GM10266 (cell line): ENCODE data around the gene GRM7.

Source experiments
- DNase-seq: peaks from one replicate; pipeline ENCODE4 v3.0.0; 2012; ENCODE audit errors: extremely low spot score
- TF ChIP-seq, protein P1 (sequence below): IDR thresholded peaks from 2 replicates; pipeline ENCODE4 v1.5.1; 2012; ENCODE audit warnings: mild to moderate bottlenecking, low read depth; ENCODE audit not compliant: control insufficient read depth, insufficient read depth; ENCODE audit errors: missing control alignments

Gene GRM7

DNA sequence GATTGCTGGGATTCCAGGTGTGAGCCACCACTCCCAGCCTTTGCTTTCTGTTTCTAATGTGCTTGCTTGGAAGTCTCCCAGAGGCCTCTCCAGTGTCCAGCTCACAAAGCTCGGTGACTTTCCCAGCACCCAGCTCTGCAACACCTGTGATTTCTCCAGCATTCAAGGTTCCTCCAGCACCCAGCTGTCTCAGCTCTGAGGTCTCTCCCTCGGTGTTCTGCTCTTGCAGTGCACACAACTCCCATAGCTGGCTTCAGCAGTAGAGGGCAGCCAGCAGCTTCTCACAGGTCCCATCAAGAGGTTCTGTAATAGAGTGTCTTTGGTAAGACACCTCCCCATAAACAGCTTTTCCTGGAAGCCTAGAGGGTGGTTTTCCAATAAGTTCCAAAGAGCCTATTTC is 75.1 kb downstream of the GRM7 start:
- TF ChIP-seq, protein P1, sequence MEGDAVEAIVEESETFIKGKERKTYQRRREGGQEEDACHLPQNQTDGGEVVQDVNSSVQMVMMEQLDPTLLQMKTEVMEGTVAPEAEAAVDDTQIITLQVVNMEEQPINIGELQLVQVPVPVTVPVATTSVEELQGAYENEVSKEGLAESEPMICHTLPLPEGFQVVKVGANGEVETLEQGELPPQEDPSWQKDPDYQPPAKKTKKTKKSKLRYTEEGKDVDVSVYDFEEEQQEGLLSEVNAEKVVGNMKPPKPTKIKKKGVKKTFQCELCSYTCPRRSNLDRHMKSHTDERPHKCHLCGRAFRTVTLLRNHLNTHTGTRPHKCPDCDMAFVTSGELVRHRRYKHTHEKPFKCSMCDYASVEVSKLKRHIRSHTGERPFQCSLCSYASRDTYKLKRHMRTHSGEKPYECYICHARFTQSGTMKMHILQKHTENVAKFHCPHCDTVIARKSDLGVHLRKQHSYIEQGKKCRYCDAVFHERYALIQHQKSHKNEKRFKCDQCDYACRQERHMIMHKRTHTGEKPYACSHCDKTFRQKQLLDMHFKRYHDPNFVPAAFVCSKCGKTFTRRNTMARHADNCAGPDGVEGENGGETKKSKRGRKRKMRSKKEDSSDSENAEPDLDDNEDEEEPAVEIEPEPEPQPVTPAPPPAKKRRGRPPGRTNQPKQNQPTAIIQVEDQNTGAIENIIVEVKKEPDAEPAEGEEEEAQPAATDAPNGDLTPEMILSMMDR, result no peak
- no peak for DNase-seq

GRCh38 chr3:6962801-6963200 is 101.9 kb downstream of the GRM7 start:
- TF ChIP-seq, protein P1, result no peak
- DNase-seq, result no peak

DNA sequence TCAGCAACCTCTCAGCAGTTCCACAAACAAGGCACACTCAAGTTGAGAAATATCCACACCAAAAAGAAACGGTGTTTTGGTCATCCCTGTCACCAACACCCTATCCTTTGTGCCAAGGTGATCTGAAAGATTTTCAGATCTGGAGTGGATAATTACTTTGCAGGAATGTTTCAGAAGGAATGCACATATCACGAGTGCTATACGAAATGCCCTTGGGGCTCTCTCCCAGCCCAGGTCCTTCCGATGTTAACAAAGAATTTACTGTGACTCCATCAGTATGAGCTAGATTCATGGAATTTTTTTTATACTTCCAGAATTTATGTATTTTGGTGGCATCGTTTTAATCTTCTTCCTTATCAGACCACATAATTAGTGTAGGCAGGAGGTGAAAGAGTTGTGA is 105.0 kb downstream of the GRM7 start:
- TF ChIP-seq, protein P1, result no peak
- no peak for DNase-seq

GRCh38 chr3:6971933-6972332 is 111.0 kb downstream of the GRM7 start:
- TF ChIP-seq, protein P1, result no peak
- DNase-seq, result no peak

DNA sequence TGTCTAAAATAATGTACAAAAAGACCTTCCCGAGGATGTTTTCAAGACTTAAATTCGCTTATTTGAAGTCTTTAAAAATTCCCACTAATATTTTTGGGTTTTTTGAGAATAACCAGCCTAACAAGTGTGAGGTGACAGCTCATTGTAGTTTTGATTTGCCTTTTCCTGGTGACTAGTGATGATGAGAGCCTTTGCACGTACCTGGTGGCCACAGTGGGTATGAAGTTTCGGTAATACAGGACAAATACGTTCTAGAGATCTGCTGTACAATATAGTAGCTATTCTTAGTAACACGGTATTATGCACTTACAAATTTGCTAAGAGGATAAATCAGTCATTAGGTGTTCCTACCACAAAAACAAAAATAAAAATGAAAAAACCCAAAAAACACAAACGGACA is 124.9 kb downstream of the GRM7 start:
- no peak for DNase-seq
- TF ChIP-seq, protein P1, result no peak

GRCh38 chr3:6989608-6990291 is 128.8 kb downstream of the GRM7 start:
- TF ChIP-seq, protein P1, result no peak
- DNase-seq, result no peak

DNA sequence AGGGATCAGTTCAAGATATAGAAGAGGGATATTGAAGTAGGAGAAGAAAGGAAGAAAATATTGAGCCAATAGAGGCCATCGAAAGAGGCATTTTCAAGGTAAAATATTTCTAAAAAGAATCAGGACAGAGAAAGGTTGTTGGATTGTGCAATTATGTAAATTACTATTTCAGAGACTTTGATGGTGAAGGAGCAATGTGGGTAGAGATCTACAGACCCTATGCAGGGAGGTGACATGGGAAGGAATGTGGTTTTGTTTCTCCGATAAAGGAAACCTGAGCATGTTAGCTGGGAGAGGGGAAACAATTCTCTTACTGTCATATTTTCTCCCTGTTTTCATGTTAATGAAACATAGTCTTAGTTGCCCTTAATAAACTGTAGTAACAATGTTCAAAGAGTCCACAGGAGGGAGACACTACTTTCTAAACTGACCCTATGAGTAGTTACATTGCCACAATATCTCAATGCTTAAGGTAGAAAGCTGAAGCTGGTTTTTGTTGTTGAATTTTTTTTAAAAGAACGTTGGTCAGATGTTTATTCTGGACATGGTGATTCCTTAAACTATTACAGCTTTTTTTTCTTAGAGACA is 133.3 kb downstream of the GRM7 start:
- TF ChIP-seq, protein P1, result peak; percentile 3
- DNase-seq, result no peak
